H9 (cell line): ENCODE measurements around the gene CDH4. TPM values are rescaled to one million over a fixed set of nuclear protein-coding genes. Genes with fewer than 3 reads are reported as not detected.

Experiments
- DNase-seq: peaks from one replicate; pipeline ENCODE4 v3.0.0-alpha.2; 2017
- H2AFZ ChIP-seq: one replicate; pipeline ENCODE4 v1.6.1; 2013; ENCODE audit warnings: mild to moderate bottlenecking, low read length, control low read depth, moderate library complexity
- H2AK5ac ChIP-seq: 2 replicates; pipeline ENCODE4 v1.6.1; 2013; ENCODE audit warnings: low read length, control low read depth, mixed read lengths; ENCODE audit not compliant: insufficient read length
- H2BK120ac ChIP-seq: one replicate; pipeline ENCODE4 v1.6.1; 2013; ENCODE audit warnings: low read depth, mild to moderate bottlenecking, low read length, control low read depth, inconsistent platforms; ENCODE audit not compliant: poor library complexity, severe bottlenecking
- H2BK12ac ChIP-seq: 2 replicates; pipeline ENCODE4 v1.6.1; 2013; ENCODE audit warnings: low read length, control low read depth, mixed read lengths, low read depth; ENCODE audit not compliant: insufficient read length
- H2BK15ac ChIP-seq: 2 replicates; pipeline ENCODE4 v1.6.1; 2013; ENCODE audit warnings: low read depth, low read length, control low read depth
- H2BK20ac ChIP-seq: one replicate; pipeline ENCODE4 v1.6.1; 2013; ENCODE audit warnings: low read depth, mild to moderate bottlenecking, low read length, control low read depth, inconsistent platforms; ENCODE audit not compliant: poor library complexity, severe bottlenecking
- H2BK5ac ChIP-seq: 2 replicates; pipeline ENCODE4 v1.6.1; 2013; ENCODE audit warnings: low read length, control low read depth, mixed read lengths; ENCODE audit not compliant: insufficient read length
- H3K14ac ChIP-seq: 2 replicates; pipeline ENCODE4 v1.6.1; 2013; ENCODE audit warnings: low read length, control low read depth; ENCODE audit not compliant: insufficient read depth
- H3K18ac ChIP-seq: 2 replicates; pipeline ENCODE4 v1.6.1; 2013; ENCODE audit warnings: low read depth, mild to moderate bottlenecking, mixed read lengths, low read length, control low read depth; ENCODE audit not compliant: insufficient read length
- H3K23ac ChIP-seq: 2 replicates; pipeline ENCODE4 v1.6.1; 2013; ENCODE audit warnings: low read length, control low read depth, mixed read lengths, low read depth; ENCODE audit not compliant: insufficient read length
- H3K23me2 ChIP-seq: 2 replicates; pipeline ENCODE4 v1.6.1; 2013; ENCODE audit warnings: low read depth, mild to moderate bottlenecking, mixed read lengths, low read length, control low read depth; ENCODE audit not compliant: insufficient read length, poor library complexity, severe bottlenecking
- H3K27ac ChIP-seq: 2 replicates; pipeline ENCODE4 v1.5.1; 2013; ENCODE audit warnings: low read length, control low read depth, mixed read lengths, low read depth; ENCODE audit not compliant: insufficient read length
- H3K27me3 ChIP-seq: 2 replicates; pipeline ENCODE4 v1.6.1; 2013; ENCODE audit warnings: low read length, control low read depth, inconsistent platforms; ENCODE audit not compliant: insufficient read depth
- H3K4ac ChIP-seq: 2 replicates; pipeline ENCODE4 v1.6.1; 2013; ENCODE audit warnings: low read depth, mild to moderate bottlenecking, control low read depth, inconsistent platforms, low read length, moderate library complexity
- H3K4me1 ChIP-seq: 2 replicates; pipeline ENCODE4 v1.6.1; 2013; ENCODE audit warnings: low read length, control low read depth, inconsistent platforms; ENCODE audit not compliant: insufficient read depth
- H3K4me2 ChIP-seq: 2 replicates; pipeline ENCODE4 v1.6.1; 2013; ENCODE audit warnings: low read length, control low read depth, mixed read lengths; ENCODE audit not compliant: insufficient read length, insufficient read depth
- H3K56ac ChIP-seq: 2 replicates; pipeline ENCODE4 v1.6.1; 2013; ENCODE audit warnings: low read depth, mild to moderate bottlenecking, mixed read lengths, low read length, control low read depth; ENCODE audit not compliant: insufficient read length
- H3K79me1 ChIP-seq: 2 replicates; pipeline ENCODE4 v1.6.1; 2013; ENCODE audit warnings: low read depth, mild to moderate bottlenecking, moderate library complexity, low read length, control low read depth, inconsistent platforms; ENCODE audit not compliant: insufficient read depth, poor library complexity, severe bottlenecking
- H3K79me2 ChIP-seq: 2 replicates; pipeline ENCODE4 v1.6.1; 2013; ENCODE audit warnings: low read length, control low read depth, inconsistent platforms; ENCODE audit not compliant: insufficient read depth
- H3K9ac ChIP-seq: 2 replicates; pipeline ENCODE4 v1.6.1; 2013; ENCODE audit warnings: low read length, control low read depth, mixed read lengths; ENCODE audit not compliant: insufficient read length; ENCODE audit errors: extremely low read depth
- H3K9me3 ChIP-seq: one replicate; pipeline ENCODE4 v1.6.1; 2013; ENCODE audit warnings: low read depth, low read length, inconsistent platforms; ENCODE audit not compliant: control insufficient read depth
- H3T11ph ChIP-seq: one replicate; pipeline ENCODE4 v1.6.1; 2013; ENCODE audit warnings: mild to moderate bottlenecking, low read length, control low read depth, inconsistent platforms
- H4K20me1 ChIP-seq: one replicate; pipeline ENCODE4 v1.6.1; 2013; ENCODE audit not compliant: control insufficient read depth, insufficient read length, insufficient read depth
- H4K5ac ChIP-seq: 2 replicates; pipeline ENCODE4 v1.6.1; 2013; ENCODE audit warnings: low read depth, mild to moderate bottlenecking, mixed read lengths, low read length, control low read depth; ENCODE audit not compliant: insufficient read length
- H4K8ac ChIP-seq: replicated peaks from 2 replicates; pipeline ENCODE4 v1.6.1; 2013; ENCODE audit warnings: low read length, control low read depth, mixed read lengths, low read depth; ENCODE audit not compliant: insufficient read length
- H4K91ac ChIP-seq: 2 replicates; pipeline ENCODE4 v1.6.1; 2013; ENCODE audit warnings: low read depth, mild to moderate bottlenecking, moderate library complexity, mixed read lengths, low read length, control low read depth; ENCODE audit not compliant: insufficient read length
- H3K27ac Mint-ChIP-seq, 3 experiments: 2 replicates in 2 of 3; 3 replicates in 1 of 3; pipeline ENCODE4 v1.8.0; 2020 to 2021; ENCODE audit warnings: mixed read lengths in 3 of 3, mild to moderate bottlenecking in 1 of 3, moderate library complexity in 1 of 3
- H3K27me3 Mint-ChIP-seq: 2 replicates; pipeline ENCODE4 v1.8.0; 2021; ENCODE audit warnings: low read depth, mild to moderate bottlenecking, moderate library complexity, mixed read lengths
- H3K36me3 Mint-ChIP-seq, 3 experiments: 2 replicates in 2 of 3; 3 replicates in 1 of 3; pipeline ENCODE4 v1.8.0; 2020 to 2021; ENCODE audit warnings: low read depth in 3 of 3, mixed read lengths in 3 of 3; ENCODE audit not compliant: insufficient read depth in 1 of 3
- H3K4me1 Mint-ChIP-seq, 2 experiments: 2 replicates each; pipeline ENCODE4 v1.8.0; 2020; ENCODE audit warnings: mixed read lengths in 2 of 2
- H3K4me3 Mint-ChIP-seq, 2 experiments: 2 replicates in 1 of 2; 3 replicates in 1 of 2; pipeline ENCODE4 v1.8.0; 2020 to 2021; ENCODE audit warnings: mild to moderate bottlenecking in 2 of 2, mixed read lengths in 2 of 2, moderate library complexity in 1 of 2
- H3K9me3 Mint-ChIP-seq, 2 experiments: 2 replicates in 1 of 2; 3 replicates in 1 of 2; pipeline ENCODE4 v1.8.0; 2020; ENCODE audit warnings: mild to moderate bottlenecking in 2 of 2, mixed read lengths in 2 of 2, moderate library complexity in 1 of 2
- WGBS: extraction: QIAGEN DNeasy Blood & Tissue Kit; methylation state at CpG from one replicate; pipeline ENCODE4 v1.1.7; 2013; ENCODE audit warnings: missing lambda C conversion rate, low lambda C conversion rate, mixed read lengths; ENCODE audit not compliant: insufficient read length; ENCODE audit errors: extremely low coverage; 5-methylcytosine and 5-hydroxymethylcytosine counted together
- total RNA-seq: library from RNA; stranded (reverse); gene quantifications from 2 replicates; pipeline ENCODE4 v1.2.1, GENCODE V29; 2021
- TF ChIP-seq, protein P1 (sequence below): fragments of 200-600 bp; sonication (generic); conservative IDR thresholded peaks from 3 replicates; pipeline ENCODE4 v1.8.0; 2021; ENCODE audit warnings: antibody characterized with exemption, mild to moderate bottlenecking

The CDH4 gene
- total RNA-seq, 1 experiment from 2014 or later = 3.0 TPM

DNA sequence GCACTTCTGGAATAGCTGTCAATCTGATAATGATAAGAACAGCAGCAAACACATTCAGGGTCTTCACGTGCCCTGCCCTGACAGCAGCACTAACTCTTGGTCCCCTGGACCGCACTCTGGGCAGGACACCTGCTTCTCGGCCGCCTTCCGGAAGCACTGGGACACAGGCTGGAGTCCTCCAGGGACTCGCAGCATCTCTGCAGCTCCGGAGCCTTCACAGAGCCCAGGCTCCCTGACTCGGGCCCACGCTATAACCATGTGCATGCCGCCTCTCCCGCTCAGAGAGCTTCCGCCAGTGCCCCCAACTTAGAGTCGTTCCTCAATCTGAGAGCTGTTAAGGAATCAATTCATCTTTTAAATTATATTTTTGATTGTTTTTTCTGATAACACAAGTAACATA is 436.4 kb downstream of the CDH4 start:
- Histone ChIP-seq H3K9ac (no peak overlapping the region), H3K23ac (no peak overlapping the region)

More for the DNA sequence above, 436.4 kb downstream of the CDH4 start:
- no peak overlapping the region for H3K4me3 Mint-ChIP-seq
- H3K56ac ChIP-seq = no peak overlapping the region
- no peak overlapping the region for H3K27ac ChIP-seq
- no peaks in the 10 kb centered on the region; the same call in 1 of the 2 replicates for H3K4me1 ChIP-seq
- WGBS = no CpG with 5 or more reads among the region's 13 CpGs
- H2AK5ac ChIP-seq = no peak overlapping the region
- no peak overlapping the region for H3K4ac ChIP-seq
- peaks cover 5% of the 10 kb centered on the region for H4K20me1 ChIP-seq
- TF ChIP-seq, protein P1, sequence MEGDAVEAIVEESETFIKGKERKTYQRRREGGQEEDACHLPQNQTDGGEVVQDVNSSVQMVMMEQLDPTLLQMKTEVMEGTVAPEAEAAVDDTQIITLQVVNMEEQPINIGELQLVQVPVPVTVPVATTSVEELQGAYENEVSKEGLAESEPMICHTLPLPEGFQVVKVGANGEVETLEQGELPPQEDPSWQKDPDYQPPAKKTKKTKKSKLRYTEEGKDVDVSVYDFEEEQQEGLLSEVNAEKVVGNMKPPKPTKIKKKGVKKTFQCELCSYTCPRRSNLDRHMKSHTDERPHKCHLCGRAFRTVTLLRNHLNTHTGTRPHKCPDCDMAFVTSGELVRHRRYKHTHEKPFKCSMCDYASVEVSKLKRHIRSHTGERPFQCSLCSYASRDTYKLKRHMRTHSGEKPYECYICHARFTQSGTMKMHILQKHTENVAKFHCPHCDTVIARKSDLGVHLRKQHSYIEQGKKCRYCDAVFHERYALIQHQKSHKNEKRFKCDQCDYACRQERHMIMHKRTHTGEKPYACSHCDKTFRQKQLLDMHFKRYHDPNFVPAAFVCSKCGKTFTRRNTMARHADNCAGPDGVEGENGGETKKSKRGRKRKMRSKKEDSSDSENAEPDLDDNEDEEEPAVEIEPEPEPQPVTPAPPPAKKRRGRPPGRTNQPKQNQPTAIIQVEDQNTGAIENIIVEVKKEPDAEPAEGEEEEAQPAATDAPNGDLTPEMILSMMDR = no peak
- H3K9me3 ChIP-seq = no peaks in the 10 kb centered on the region
- no peaks in the 10 kb centered on the region for H3K79me1 ChIP-seq
- no peak overlapping the region; the same call in 1 of the 2 replicates for H3K14ac ChIP-seq
- no peak overlapping the region for H3K27ac Mint-ChIP-seq
- no peak overlapping the region for H4K5ac ChIP-seq
- H3K4me1 Mint-ChIP-seq = peaks cover 8% of the 10 kb centered on the region in 2 experiments
- no peak overlapping the region for H4K8ac ChIP-seq
- peaks cover 80% of the 10 kb centered on the region for H3K27me3 Mint-ChIP-seq
- peaks cover 2% of the 10 kb centered on the region; the same call in 1 of the 2 replicates for H3K27me3 ChIP-seq
- no peak overlapping the region for H2BK20ac ChIP-seq
- no peaks in the 10 kb centered on the region for H3K23me2 ChIP-seq
- no peak overlapping the region for H3K18ac ChIP-seq
- no peak overlapping the region for H3T11ph ChIP-seq
- no peak overlapping the region for H2BK5ac ChIP-seq
- no peak overlapping the region for H2AFZ ChIP-seq
- H2BK12ac ChIP-seq = no peak overlapping the region
- H3K36me3 Mint-ChIP-seq = peaks cover 0 to 5% (median 0%) of the 10 kb centered on the region in 3 experiments; a peak in 2 of 7 replicates
- no peak overlapping the region for H3K4me2 ChIP-seq
- peaks cover 0 to 8% of the 10 kb centered on the region in 2 experiments; a peak in 3 of 5 replicates for H3K9me3 Mint-ChIP-seq
- no peak for DNase-seq
- H2BK120ac ChIP-seq = no peak overlapping the region
- H3K79me2 ChIP-seq = no peaks in the 10 kb centered on the region
- H2BK15ac ChIP-seq = no peak overlapping the region
- H4K91ac ChIP-seq = no peak overlapping the region
